ENCODE measurements around the gene MGA. TPM values are rescaled to one million over a fixed set of nuclear protein-coding genes. Genes with fewer than 3 reads are reported as not detected.
"Not testable (repeated sequence)": the region's sequence is repeated elsewhere in the genome, so short reads cannot be mapped to it uniquely, and the experiment has no call there.

Gene MGA
- total RNA-seq, 6 donors from 2014 or later, result 22.8 to 54.5 (median 33.4) TPM

- DNase-seq (no peak), ATAC-seq (ENCODE audit: low FRiP score in 2 of 2) (no peak)
- no peak for TF ChIP-seq POLR2A (IDR thresholded peaks at IDR 0.05)
- TF ChIP-seq CTCF (IDR thresholded peaks at IDR 0.05), result no peak
- no peak for TF ChIP-seq POLR2AphosphoS5 (IDR thresholded peaks at IDR 0.05)
- no peak for TF ChIP-seq EP300 (IDR thresholded peaks at IDR 0.05)
- WGBS, 2 donors, result 70% methylated on average over 4 of the region's 4 CpGs
- Histone ChIP-seq H3K4me1 (no peaks in the 10 kb centered on the region), H3K27me3 (no peaks in the 10 kb centered on the region), H3K9me3 (no peaks in the 10 kb centered on the region), H3K4me3 (no peak overlapping the region), H3K27ac (no peak overlapping the region), H3K36me3 (peaks cover 0 to 50% (median 15%) of the 10 kb centered on the region in 4 donors)
These were observed 70.3 kb downstream of the MGA start for GRCh38 chr15:41730543-41730942.

- no peak for TF ChIP-seq CTCF (IDR thresholded peaks at IDR 0.05)
- no peak for TF ChIP-seq EP300 (IDR thresholded peaks at IDR 0.05)
- no peak for TF ChIP-seq POLR2A (IDR thresholded peaks at IDR 0.05)
- TF ChIP-seq POLR2AphosphoS5 (IDR thresholded peaks at IDR 0.05), result no peak
- no peak for ATAC-seq (ENCODE audit: low FRiP score in 2 of 2)
These were observed 72.3 kb downstream of the MGA start for GRCh38 chr15:41732483-41732882.

GRCh38 chr15:41734079-41734478 lies 73.9 kb downstream of the MGA start:
- ATAC-seq (ENCODE audit: low FRiP score in 2 of 2) (no peak), DNase-seq (no peak)
- Histone ChIP-seq H3K9me3 (no peaks in the 10 kb centered on the region), H3K27ac (no peak overlapping the region), H3K4me1 (no peaks in the 10 kb centered on the region), H3K36me3 (peaks cover 2 to 71% (median 25%) of the 10 kb centered on the region in 4 donors), H3K4me3 (no peak overlapping the region), H3K27me3 (no peaks in the 10 kb centered on the region)
- 92 to 98% methylated on average over 4 of the region's 4 CpGs for WGBS, 2 donors
- TF ChIP-seq POLR2AphosphoS5 (IDR thresholded peaks at IDR 0.05), result no peak
- TF ChIP-seq EP300 (IDR thresholded peaks at IDR 0.05), result no peak
- no peak for TF ChIP-seq CTCF (IDR thresholded peaks at IDR 0.05)
- no peak for TF ChIP-seq POLR2A (IDR thresholded peaks at IDR 0.05)

More at GRCh38 chr15:41732483-41732882, 72.3 kb downstream of the MGA start:
- Histone ChIP-seq H3K27me3 (no peaks in the 10 kb centered on the region), H3K27ac (no peak overlapping the region), H3K4me1 (no peaks in the 10 kb centered on the region), H3K4me3 (no peak overlapping the region), H3K9me3 (no peaks in the 10 kb centered on the region), H3K36me3 (peaks cover 2 to 68% (median 24%) of the 10 kb centered on the region in 4 donors)
- 92 to 95% methylated on average over 1 of the region's 1 CpG for WGBS, 2 donors
- DNase-seq, result no peak

GRCh38 chr15:41735046-41735445 lies 74.8 kb downstream of the MGA start:
- no peaks in the 10 kb centered on the region for H3K27me3 ChIP-seq
- DNase-seq (peak in 1 of 2 donors; percentile 59), ATAC-seq (ENCODE audit: low FRiP score in 2 of 2) (peak; percentile 66 to 95)
- peak overlapping the region in 2 of 4 donors; percentile 33 to 47 for H3K27ac ChIP-seq
- no peaks in the 10 kb centered on the region for H3K9me3 ChIP-seq
- H3K4me1 ChIP-seq, result no peaks in the 10 kb centered on the region
- H3K4me3 ChIP-seq, result no peak overlapping the region
- TF ChIP-seq POLR2A (IDR thresholded peaks at IDR 0.05) (no peak), EP300 (IDR thresholded peaks at IDR 0.05) (no peak), CTCF (IDR thresholded peaks at IDR 0.05) (no peak), POLR2AphosphoS5 (IDR thresholded peaks at IDR 0.05) (no peak)
- H3K36me3 ChIP-seq, result peaks cover 2 to 72% (median 20%) of the 10 kb centered on the region in 4 donors
- 74 to 80% methylated on average over 4 of the region's 4 CpGs for WGBS, 2 donors

GRCh38 chr15:41735492-41735891 lies 75.3 kb downstream of the MGA start:
- peak in 1 of 2 donors; percentile 50 for ATAC-seq (ENCODE audit: low FRiP score in 2 of 2)

More at GRCh38 chr15:41735492-41735891, 75.3 kb downstream of the MGA start:
- H3K9me3 ChIP-seq, H3K27me3 ChIP-seq, H3K4me1 ChIP-seq, H3K4me3 ChIP-seq: not testable (repeated sequence)
- Histone ChIP-seq H3K27ac (peak overlapping the region in 2 of 4 donors; percentile 29 to 47), H3K36me3 (peaks cover 2 to 68% (median 19%) of the 10 kb centered on the region in 4 donors)
- 76 to 87% methylated on average over 10 of the region's 10 CpGs for WGBS, 2 donors
- peak in 1 of 2 donors; percentile 31 for DNase-seq

Measured in upper lobe of left lung (tissue), 6 donors.